Measurements from ENCODE around the gene CYP46A1.
A peak's percentile ranks its signal among the peaks of the same experiment; 100 is the strongest.
"Not testable (repeated sequence)": the region's sequence is repeated elsewhere in the genome, so short reads cannot be mapped to it uniquely, and the experiment has no call there.

Gene CYP46A1

DNA sequence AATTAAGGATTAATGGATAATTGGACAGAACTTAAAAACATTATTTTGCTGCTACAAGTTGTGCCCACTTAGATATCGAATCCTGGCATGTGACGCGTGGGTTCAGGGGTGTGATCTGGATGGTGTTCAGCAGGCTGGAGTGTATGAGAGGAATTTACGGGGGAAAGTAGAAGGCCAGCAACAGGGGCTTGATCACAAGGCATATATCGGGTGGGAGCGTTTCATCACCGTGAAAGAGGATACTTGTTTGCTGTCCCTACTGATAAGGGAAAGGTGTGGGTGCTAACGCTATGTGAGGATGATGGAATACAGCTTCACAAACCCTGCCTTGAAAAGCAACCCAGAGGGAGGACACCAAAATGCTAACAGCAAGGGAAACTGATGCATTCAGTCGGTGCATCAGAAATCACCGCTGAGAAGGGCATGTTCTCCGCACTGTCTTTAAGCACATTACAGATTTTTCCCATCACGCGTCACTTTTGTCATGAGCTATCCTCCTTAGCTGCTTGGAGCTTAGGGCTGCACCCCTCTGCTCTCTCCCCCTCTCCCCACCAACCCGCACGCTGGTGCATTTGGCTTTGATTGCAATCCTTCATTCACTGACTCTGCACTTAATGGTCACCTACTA, 25.8 kb upstream of the CYP46A1 start:
- DNase-seq: no peak

- no peak for DNase-seq
Measured at GRCh38 chr14:99659333-99659741, 24.8 kb upstream of the CYP46A1 start.

DNA sequence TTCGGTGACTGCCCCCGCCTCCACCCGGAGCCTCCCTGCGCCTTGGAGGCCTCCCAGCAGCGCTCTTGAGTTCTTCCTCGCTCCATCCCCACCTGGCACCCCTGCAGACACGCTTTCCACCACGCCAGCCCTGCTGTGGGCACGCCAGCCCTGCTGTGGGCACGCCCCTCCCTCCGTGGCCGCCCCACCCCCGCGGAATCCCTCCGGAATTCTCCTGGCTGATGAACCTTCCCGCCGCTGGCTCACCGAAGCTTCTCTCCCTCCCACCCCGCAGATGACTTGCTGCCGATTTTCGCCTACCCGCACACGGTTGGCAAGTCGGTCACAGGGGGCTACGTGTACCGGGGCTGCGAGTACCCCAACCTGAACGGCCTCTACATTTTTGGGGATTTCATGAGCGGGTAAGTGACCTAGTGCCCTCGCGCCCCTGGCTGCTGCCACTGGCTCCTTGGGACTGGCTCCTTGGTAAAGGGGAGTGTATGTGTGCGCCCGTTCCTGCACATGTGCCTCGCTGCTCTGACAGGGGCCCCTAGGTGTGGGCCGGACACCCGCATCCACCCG, 24.0 kb upstream of the CYP46A1 start:
- no peak for DNase-seq

DNA sequence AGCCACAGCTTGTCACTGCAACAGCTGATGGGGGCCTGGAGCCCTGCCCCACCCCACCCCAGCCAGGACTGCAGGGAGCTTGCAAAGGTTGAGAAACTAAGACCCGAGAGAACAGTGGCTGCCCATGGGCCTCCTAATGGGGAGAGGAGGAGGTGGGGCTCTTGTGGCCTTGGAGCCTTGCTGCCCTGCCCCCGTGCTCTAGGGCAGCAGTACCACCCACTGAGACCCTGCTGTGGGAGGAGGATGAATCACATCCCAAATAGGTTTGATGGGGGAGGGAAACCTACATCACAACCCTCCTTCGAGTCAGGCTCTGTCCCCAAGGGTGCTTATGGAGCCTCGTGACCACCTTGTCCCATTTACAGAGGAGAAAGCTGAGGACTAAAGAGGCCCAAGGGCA, 23.3 kb upstream of the CYP46A1 start:
- no peak for DNase-seq

GRCh38 chr14:99661206-99661605, 22.9 kb upstream of the CYP46A1 start:
- DNase-seq: not testable (repeated sequence)

GRCh38 chr14:99662846-99663245, 21.3 kb upstream of the CYP46A1 start:
- no peak for DNase-seq

- no peak for DNase-seq
Measured at GRCh38 chr14:99663386-99664057, 20.6 kb upstream of the CYP46A1 start.

DNA sequence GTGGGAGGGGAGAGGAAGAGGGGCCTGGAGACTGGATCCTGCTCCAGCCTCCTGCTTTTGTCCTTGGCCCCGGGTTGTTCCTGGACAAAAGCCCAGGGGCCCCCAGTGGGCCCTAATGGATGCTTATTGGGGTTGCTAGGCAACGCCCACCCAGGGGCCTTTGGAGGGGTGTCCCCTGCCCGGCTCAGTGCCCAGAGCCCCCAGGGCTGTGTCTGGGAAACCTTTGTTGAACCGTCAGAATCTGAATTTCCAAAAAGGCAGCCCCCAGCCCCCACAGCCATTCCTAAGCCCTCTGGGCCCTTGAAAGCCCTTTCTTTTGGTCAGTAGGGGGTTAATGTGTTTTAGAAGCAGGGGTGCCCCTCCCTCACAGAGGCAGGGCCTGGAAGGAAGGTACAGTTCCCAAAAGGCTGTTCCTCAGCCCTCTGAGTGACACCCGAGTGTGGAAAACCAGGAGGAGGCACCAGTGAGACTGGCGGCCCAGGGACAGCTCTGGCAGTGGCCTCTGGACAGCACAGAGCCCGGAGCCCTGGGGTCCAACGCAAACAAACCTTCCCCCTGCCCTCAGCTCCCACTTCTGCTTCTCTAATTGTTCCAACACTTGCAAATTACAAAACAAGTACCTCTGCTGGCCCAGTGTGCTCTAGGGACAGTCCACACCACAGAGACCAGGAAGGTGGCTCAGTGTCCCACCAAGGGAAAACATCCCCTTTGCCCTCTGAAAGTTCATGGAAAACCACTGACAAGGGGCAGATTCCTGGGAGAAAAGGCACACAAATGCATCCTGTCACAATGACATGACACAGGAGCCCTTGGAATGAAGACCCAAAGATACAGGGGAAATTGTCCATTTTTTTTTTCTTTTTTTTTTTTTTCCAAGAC, 19.8 kb upstream of the CYP46A1 start:
- no peak for DNase-seq

- DNase-seq: no peak
Measured at GRCh38 chr14:99664937-99665273, 19.2 kb upstream of the CYP46A1 start.

GRCh38 chr14:99666533-99666932, 17.6 kb upstream of the CYP46A1 start:
- DNase-seq: no peak

- DNase-seq: no peak
Measured at GRCh38 chr14:99667045-99667444, 17.1 kb upstream of the CYP46A1 start.

DNA sequence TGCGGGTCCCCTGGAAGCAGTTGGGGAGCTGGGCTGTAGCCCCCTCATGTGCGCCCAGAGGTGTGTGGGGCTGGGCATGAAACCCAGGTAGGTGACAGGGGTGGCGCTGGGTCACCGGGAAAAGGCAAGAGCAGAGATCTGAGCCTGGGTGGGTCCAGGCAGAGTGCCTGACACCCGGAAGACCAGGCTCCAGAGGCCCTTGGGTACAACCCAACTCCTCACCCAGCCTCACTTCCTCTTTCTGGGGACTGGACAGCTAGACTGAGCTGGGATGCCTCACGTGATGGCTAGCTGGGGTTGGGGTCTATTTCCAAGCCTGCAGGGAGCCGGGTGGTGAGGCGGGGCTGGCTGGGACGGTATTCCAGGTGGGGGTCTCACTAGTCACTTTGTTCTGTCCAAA, 16.3 kb upstream of the CYP46A1 start:
- DNase-seq: no peak

- no peak for DNase-seq
Measured at GRCh38 chr14:99668307-99669295, 15.5 kb upstream of the CYP46A1 start.

GRCh38 chr14:99670361-99671234, 13.5 kb upstream of the CYP46A1 start:
- no peak for DNase-seq

- no peak for DNase-seq
Measured at GRCh38 chr14:99671235-99672224, 12.6 kb upstream of the CYP46A1 start.

DNA sequence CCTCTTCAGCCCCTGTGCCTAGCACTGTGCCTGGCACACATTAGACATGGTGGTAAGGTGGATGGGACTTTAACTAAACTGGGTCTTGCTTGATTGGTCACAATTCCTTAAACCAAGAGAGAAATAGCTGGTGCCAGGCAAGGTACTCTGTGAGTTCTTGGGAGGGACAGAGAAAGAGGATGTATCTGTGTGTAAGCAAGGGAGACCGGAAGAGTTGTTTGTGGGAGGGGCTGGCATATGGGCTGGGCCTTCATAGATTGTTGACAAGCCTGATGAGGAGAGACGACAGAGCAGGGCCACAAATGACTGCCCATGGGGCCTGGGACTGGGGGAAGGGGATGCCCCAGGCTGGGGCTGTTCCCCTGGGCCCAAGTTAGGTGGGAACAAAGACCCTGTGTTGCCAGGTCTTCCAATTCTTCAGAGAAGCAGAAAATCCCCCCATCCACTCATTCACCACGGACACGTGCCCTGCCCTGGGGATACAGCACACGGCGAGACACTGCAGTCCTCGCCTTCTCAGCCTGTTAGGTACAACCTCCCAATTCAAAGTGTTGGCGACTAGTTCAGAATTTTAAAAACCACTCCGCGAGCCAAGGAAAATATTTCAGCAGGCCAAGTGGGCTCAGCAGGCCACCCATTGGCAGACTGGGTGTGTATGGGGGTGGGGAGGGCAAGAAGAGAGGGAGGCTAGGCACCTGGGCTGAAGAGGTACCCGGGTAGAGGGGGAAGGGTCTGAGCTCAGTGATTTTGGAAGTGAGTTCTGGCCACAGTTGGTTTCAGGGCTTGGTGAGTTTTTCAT, 11.4 kb upstream of the CYP46A1 start:
- DNase-seq: peak; percentile 39

DNA sequence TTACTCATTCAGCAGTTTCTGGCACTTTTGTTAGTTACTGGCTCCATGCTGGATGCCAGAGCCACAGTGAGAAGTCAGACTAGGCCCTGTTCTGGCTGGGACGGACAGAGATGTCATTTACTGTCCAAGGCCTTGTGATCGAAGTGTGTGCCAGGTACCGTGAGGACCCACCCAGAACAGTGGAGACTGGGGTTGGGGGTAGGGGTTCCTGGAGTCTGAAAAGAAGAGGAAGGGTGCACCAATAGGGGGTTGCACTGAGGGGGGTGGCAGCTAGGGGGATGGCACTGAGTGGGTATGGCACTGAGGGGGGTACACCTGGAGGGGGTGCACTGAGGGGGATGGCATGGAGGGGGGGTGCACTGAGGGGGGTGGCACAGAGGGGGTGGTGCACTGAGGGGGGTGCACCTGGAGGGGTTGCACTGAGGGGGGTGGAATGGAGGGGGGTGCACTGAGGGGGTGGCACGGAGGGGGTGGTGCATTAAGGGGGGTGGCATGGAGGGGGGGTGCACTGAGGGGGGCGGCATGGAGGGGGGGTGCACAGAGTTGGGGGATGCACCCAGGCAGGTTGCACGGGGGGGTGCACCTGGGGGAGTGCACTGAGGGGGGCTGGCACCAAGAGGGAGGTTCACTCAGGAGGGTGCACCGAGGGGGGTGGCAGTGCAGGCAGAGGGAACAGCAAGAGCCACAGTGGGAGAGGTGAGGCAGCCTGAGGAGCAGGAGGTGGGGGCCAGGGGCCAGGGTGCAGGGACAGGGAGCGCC, 10.6 kb upstream of the CYP46A1 start:
- no peak for DNase-seq

DNA sequence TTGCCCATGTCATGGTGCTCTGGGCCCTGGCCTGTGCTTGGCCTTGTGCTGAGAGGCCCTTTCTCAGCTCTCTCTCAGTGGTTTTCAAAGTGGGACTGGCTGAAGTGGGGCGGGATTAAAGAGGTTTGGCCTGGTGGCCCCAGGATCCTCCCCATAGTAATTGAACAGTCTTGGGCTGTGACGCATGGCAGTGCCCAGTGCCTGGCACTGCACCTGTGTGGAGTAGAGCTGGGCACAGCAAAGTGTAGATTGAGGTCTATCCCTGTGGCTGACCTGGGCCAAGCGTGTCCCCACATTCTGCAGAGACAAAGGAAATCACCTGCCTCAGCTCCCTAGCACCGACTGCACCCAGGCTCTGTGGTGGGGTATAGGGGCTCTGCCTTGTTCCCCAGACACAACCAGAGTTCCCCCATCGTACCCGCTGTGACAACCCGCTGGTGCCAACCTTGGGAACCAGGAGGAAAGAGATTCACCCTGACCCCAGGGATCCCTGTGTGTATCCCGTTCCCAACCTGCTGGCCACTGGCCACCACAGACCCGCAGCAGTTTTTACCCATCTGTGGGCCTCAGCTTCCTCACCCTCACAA, 9.9 kb upstream of the CYP46A1 start:
- DNase-seq: no peak

Measured in CD4-positive, alpha-beta T cell treated with Interleukin-17A for 1 hour (primary cell).